HTR-8/SVneo (cell line): ENCODE results near the gene CACNA2D4.

Experiments used
- DNase-seq: peaks from one replicate; pipeline ENCODE4 v3.0.0; 2011; ENCODE audit warnings: low spot score, mixed read lengths; ENCODE audit not compliant: insufficient read length
- FAIRE-seq: peaks from 2 replicates; lab custom pipeline; 2011; peaks lifted over from hg19 to GRCh38; lab: Jason Lieb, UNC

Gene CACNA2D4

GRCh38 chr12:1896964-1897363 lies 21.5 kb downstream of the CACNA2D4 start:
- no peak for FAIRE-seq
- no peak for DNase-seq

DNA sequence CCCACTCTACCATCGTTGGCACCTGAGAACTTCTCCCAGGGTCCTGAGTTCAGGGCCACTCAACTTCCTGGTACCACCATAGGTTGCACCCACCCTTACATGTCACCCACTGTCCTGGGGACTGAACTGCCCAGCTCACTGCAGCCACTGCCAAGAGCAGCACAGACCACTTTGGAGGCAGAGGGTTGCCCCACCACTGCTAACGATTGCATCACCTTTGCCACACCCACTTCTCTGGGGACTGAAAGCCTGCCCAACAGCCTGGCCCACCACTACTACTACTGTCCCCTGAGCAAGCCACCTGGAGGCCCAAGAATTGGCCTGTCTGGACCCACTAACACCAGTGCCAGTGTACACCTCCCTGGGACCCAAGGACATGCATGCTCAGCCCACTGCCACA lies 27.6 kb downstream of the CACNA2D4 start:
- FAIRE-seq (peak; percentile 33), DNase-seq (no peak)

DNA sequence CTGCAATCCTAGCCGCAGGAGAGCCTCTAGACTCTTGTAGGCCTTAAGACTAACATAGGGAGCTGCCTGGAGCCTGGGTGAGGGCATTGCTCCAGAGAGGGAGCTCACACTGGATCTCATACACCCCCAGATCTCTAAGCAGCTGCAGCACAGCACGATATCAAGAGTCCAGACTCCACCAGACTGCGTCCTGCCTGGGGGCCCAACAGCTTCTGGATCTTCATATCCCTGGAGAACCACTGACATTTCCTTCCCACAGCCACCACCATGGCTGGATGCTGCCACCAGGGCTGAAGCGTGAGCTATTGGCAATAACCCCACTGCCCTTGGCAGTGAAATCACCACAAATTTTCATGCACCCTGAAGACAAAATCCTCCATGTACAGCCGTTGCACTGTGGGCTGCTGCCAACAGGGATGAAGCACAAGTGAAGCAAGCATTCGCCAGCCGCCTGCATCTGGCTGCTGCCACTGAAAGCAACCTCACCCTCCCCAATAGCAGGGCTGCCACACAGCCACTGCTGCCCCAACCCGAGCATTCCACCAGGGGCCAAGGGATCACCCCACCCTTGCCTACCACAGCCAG lies 28.2 kb downstream of the CACNA2D4 start:
- FAIRE-seq (peak; percentile 67), DNase-seq (no peak)

DNA sequence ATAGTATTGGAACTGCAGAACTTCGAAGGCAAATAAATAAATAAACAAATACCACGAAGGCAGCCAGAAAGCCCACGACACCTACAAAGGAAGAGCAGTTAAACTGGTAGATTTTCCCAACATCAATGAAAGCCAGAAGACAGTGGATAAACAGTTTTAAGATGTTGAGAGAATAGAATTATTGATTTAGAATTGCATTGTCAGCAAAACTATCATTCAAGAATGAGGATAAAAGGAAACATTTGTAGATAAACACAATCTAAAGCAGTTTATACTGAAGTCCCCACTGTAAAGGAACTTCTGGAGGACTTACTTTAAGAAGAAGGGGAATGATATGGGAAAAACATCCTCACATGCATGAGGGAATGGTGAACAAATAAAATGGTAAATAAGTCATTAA lies 29.5 kb downstream of the CACNA2D4 start:
- FAIRE-seq = no peak
- DNase-seq = no peak

GRCh38 chr12:1886396-1887008 lies 31.9 kb downstream of the CACNA2D4 start:
- no peak for FAIRE-seq
- no peak for DNase-seq

- FAIRE-seq = peak; percentile 84
- DNase-seq = no peak
These were observed 32.7 kb downstream of the CACNA2D4 start for GRCh38 chr12:1885599-1886245.

DNA sequence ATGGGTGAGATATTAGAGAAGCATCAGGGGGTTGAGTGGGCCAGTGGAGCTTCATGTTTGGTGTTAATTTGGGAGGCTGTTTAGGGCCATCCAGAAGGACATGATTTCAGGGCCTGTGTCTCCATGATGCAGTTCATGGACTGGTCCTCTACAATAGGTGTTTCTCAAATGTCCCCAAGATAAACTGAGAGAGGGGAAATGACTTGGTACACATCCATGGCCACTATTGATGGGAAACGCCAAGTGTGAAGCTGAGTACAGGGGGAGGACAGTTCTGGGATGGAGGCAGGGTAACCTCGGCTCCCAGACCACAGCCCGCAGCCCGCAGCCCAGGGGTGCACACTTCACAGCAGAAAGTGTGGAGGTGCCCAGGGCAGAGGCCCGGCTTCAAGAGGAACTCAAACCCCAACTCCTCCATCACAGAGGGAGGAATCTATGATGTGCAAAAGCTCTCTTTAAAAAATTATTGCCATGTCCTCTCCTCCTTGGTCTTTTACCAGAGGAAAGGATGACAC lies 33.3 kb downstream of the CACNA2D4 start:
- DNase-seq (no peak), FAIRE-seq (no peak)

DNA sequence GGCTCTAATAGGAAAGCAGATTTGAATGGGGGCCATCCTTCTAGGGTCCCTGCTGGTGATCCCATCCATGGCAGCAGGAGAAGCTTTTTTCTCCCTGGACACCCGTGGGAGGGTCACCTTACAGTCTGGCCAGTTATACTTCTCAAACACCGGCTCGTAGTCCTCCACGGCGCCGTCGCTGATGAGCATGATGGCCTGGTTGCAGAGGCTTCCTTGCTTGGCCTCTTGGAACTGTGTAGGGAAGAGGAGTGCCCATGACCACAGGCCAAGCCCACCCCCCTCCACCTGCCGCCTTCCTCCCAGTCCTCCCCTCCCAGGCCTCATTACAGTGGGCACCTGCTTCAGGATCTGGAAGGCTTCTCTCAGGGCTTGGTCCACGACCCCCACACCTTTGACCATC lies 33.8 kb downstream of the CACNA2D4 start:
- no peak for FAIRE-seq
- no peak for DNase-seq

DNA sequence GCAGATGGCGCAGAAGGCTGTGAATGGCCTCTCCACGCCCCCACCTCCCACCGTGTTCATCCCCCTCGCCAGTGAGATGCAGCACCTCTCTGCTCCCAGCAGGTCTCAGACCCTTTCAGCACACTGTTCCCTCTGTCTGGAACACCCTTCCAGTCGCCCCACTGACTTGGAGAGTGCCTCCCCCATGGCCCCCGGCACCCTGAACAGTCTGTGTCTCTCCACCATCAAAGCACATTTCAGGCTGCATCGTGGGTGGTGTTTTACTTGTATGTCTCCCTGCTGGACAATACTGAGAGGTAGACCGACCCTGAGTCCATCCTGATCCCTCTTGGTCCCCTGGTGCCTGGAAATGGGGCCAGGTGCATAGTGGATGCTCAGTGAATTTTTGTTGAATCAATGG lies 34.9 kb downstream of the CACNA2D4 start:
- DNase-seq (no peak), FAIRE-seq (no peak)

DNA sequence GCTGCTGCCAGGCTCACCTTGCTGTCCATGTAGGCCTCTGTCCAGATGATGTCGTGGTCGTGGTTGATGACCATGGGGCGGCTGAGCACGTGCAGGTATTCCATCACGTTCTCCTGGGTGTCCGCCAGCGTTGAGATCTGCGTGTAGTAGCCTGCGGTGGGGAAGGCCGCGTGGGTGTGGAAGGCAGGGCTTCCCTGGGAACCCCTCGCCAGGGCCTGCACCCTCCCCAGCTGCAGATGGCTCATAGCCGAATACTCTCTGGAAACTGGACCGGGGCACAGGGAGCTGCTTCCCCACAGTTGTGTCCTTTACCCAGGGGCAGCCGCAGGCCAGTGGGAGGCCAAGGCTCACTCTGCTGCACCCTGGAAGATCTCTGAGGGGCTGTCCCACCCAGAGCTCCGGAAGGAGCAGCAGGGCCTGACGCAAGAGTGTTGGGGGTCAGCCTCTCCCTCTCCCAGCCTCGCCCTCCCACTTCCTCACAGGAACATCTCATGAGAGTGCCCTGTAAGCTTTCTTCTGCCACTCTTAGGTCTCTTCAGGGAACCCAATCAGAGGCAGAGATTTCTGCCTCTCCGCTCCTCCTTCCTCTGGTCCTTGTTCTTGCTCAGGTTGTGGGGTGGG lies 35.5 kb downstream of the CACNA2D4 start:
- FAIRE-seq (no peak), DNase-seq (no peak)

GRCh38 chr12:1882405-1882804 lies 36.0 kb downstream of the CACNA2D4 start:
- FAIRE-seq = no peak
- DNase-seq = no peak

DNA sequence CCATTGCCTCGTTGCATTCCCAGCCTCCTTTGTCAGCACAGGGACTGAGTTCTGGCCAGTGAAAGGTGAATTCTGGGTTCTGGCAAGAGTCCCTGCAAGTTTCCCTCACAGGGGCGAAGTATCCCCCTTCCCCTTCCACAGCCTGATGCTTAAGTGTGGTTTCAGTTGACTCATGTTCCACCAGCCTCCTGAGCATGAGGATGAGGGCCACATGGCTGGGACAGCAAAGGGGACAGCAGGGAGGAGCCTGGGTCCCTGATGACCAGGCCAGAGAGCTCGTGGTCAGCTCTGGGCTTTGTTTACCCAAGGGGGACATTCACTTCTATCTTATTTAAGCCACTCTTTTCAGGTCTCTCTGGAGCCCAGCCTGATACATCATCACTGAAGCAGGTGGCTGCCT lies 36.5 kb downstream of the CACNA2D4 start:
- DNase-seq = no peak
- peak; percentile 44 for FAIRE-seq

DNA sequence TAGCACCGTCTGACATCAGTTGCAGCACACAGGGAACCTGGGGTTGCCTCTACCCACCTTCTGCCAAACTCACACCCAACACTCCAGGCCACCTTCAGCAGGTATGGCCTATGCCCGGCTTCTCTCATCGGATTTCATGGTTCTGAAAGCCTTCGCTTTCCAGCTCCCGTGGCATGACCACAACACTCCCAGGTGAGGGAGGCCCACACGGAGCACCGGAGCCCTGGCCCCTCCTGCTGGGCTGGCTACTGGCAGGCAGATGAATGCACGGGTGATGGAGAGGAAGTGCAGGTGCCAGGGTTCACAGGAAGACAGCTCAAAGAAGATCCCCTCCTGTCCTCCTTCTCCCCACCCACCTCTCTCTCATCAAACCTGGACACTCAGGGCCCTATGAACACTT lies 37.2 kb downstream of the CACNA2D4 start:
- no peak for DNase-seq
- FAIRE-seq = peak; percentile 74

DNA sequence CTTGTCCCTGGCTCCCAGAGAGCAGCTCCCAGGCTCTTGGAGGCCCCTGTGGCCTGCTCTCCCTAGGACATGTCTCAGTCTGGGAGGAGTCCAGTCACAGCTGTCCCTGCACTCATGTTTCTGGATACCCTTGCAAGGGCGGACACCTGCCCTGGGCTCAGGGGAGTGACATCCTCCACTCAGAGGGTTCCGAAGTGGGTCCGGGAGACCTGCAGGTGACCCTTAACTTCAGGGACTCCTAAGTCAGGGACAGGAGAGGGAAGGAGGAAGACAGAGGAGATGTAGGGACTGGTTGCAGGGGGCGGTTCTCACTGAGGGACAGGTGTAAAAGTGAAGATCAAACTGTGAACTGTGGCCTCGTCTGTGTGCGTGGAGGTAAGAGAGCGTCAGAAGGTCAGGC lies 37.6 kb downstream of the CACNA2D4 start:
- DNase-seq (no peak), FAIRE-seq (no peak)

DNA sequence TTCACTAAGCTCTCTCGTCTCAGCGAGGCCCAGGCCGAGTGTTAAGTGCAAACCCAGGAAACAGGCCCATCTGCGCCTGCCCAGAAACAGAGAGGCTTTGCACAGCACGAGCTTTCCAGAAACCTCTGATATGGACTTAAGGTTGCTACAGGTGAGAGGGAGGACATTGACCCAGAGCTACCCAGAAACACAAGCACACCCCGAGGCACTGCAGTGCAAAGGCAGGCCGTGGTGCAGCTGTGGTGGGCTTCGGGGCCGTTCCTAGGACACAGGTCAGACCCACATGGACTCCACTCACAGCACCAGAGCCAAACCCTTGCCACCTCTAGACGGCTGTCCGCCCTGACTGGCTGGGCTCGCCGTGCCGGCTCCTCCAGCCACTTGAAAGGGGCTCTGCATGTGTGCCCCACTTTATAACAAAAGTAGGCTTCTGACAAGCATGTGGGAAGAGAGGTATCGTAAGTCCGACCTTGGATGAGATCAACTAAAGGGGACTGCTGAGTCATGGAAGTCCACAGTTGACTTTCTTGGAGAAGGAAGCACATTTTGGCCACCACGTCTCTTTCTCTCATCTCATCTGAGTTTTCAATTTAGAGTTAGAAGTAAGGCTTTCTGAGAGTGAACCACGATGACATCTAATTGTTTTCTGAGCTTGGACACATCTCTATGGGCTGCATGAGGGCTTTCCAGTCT lies 38.2 kb downstream of the CACNA2D4 start:
- FAIRE-seq (no peak), DNase-seq (no peak)

DNA sequence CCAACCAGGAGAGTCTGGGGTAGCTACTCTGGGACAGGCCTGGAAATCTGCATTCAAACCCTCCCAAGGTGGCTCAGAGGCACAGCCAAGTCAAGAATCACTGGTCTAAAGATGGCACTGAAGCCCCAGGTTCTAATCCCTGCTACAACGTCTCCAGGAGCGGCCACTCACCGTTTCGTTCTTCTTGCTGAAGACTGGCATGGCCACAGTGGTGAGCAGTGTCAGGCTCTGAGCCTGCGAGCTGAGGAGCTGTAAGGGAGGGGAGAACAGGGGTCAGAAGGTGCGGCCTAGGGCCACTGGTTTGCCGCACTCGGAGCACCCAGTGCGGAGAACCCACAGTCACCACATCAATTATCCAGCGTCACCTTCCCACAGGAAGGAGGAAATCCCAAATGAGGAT lies 38.8 kb downstream of the CACNA2D4 start:
- FAIRE-seq (no peak), DNase-seq (no peak)

- FAIRE-seq = no peak
- DNase-seq = no peak
These were observed 39.8 kb downstream of the CACNA2D4 start for GRCh38 chr12:1878695-1879094.

DNA sequence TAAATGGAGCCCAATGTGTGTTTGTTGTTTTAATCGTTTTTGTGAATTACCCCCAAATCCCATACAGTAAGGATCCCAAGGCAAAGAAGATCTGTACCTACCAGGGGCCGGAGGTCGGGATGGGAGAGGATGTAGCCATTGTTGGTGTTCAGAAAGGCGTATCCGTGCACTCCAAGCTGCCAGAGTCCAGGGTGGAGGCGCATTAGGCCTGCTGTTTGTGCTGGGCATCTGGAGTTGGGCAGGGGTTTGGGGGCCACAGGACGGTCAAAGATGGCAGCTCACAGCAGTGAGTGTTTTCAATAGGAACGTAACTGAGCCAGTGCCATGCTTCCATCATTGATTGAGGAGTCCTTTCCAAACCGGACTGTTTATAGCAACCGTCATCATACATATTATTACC lies 40.2 kb downstream of the CACNA2D4 start:
- FAIRE-seq (peak; percentile 73), DNase-seq (no peak)

- FAIRE-seq = peak; percentile 68
- no peak for DNase-seq
These were observed 41.1 kb downstream of the CACNA2D4 start for GRCh38 chr12:1877169-1877878.

DNA sequence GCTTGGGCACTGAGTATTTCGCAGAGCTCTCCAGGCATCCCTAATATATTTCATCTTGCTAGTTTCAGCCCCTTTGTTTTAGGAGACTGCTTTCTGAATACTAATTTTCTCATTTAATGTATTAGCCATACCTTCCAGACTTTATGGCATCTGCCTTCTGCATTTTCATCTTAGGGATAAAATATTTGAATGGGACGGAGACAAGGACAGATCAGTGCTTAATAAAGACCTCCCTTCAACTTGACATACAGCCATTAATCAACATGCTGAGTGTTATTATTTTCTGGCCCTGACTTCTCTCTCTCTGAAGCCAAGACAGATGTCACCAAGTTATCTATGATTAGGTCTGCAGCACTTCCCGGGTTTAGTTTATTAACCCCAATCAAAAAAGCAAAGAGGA lies 42.4 kb downstream of the CACNA2D4 start:
- DNase-seq (no peak), FAIRE-seq (no peak)
